HL-60 (cell line): Measurements from ENCODE around the gene UGT1A5.

Experiments used
- GABPA ChIP-seq: IDR thresholded peaks from 2 replicates; pipeline ENCODE4 v1.6.1; 2012; ENCODE audit warnings: low read depth
- POLR2AphosphoS5 ChIP-seq: IDR thresholded peaks from 2 replicates; pipeline ENCODE4 v1.6.1; 2012; ENCODE audit warnings: low read depth
- REST ChIP-seq: IDR thresholded peaks from 2 replicates; pipeline ENCODE4 v1.6.1; 2012; ENCODE audit warnings: low read depth; ENCODE audit not compliant: insufficient replicate concordance
- SPI1 ChIP-seq: IDR thresholded peaks from 2 replicates; pipeline ENCODE4 v1.6.1; 2012; ENCODE audit warnings: low read depth, mild to moderate bottlenecking, borderline replicate concordance
- TF ChIP-seq, protein P1 (sequence below): IDR thresholded peaks from one replicate; pipeline ENCODE4 v1.5.1; 2011; ENCODE audit warnings: low read length, control low read depth, inconsistent platforms; ENCODE audit not compliant: insufficient read depth

- TF ChIP-seq, protein P1, sequence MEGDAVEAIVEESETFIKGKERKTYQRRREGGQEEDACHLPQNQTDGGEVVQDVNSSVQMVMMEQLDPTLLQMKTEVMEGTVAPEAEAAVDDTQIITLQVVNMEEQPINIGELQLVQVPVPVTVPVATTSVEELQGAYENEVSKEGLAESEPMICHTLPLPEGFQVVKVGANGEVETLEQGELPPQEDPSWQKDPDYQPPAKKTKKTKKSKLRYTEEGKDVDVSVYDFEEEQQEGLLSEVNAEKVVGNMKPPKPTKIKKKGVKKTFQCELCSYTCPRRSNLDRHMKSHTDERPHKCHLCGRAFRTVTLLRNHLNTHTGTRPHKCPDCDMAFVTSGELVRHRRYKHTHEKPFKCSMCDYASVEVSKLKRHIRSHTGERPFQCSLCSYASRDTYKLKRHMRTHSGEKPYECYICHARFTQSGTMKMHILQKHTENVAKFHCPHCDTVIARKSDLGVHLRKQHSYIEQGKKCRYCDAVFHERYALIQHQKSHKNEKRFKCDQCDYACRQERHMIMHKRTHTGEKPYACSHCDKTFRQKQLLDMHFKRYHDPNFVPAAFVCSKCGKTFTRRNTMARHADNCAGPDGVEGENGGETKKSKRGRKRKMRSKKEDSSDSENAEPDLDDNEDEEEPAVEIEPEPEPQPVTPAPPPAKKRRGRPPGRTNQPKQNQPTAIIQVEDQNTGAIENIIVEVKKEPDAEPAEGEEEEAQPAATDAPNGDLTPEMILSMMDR, result no peak
- no peak for TF ChIP-seq GABPA
- TF ChIP-seq POLR2AphosphoS5, result no peak
- TF ChIP-seq REST, result no peak
- TF ChIP-seq SPI1, result no peak
These were observed 76.8 kb downstream of the UGT1A5 start for GRCh38 chr2:233789554-233789953.
